HuH-7 (cell line): ENCODE results near the gene CTF1.
"Not testable (repeated sequence)": the region's sequence is repeated elsewhere in the genome, so short reads cannot be mapped to it uniquely, and the experiment has no call there.

Source experiments
- DNase-seq: peaks from one replicate; pipeline ENCODE4 v3.0.0; 2011; ENCODE audit warnings: low spot score

Gene CTF1

DNA sequence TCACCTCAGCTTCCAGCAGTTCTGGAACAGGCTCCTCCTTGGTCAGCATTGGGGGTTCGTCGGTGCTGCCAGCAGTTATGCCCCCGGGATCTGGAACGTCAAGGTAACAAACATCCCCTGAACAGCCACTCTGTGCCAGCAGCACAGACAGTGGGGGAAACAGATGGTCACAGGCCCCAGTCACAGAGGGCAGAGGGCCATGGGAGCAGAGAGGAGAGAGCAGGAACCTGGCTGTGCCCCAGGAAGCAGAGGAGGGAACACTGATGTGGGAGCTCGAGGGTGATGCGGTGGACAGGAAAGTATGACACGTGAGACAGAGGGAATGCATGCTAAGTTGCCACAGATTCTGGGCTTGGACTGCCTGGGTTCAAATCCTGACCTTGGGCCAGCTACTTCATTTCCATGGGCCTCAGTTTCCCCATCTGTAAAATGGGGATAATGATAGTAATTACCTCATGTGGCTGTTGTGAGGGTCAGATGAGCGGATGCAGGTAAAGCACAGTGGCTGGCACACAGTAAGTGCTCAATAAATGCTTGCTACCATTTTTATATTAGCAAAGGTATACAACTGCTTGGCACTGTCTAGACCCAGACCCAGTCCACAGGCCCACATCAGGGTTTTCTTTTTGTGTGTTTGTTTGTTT lies 7.4 kb upstream of the CTF1 start:
- DNase-seq: no peak

DNA sequence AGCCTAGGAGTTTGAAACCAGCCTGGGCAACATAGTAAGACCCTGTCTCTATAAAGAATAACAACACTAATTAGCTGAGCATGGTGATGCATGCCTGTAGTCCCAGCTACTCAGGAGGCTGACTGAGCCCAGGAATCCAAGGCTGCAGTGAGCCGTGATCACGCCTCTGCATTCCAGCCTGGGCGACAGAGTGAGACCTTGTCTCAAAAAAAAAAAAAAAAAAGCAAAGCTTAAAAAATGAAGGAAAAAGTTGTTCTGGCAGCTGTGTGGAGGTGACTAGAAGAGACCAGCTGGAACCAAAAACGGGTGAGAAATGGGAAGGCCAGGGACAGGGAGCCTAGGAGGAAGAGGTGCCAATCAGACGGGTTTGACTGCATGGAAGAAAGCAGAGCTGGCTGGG lies 6.7 kb upstream of the CTF1 start:
- no peak for DNase-seq

DNA sequence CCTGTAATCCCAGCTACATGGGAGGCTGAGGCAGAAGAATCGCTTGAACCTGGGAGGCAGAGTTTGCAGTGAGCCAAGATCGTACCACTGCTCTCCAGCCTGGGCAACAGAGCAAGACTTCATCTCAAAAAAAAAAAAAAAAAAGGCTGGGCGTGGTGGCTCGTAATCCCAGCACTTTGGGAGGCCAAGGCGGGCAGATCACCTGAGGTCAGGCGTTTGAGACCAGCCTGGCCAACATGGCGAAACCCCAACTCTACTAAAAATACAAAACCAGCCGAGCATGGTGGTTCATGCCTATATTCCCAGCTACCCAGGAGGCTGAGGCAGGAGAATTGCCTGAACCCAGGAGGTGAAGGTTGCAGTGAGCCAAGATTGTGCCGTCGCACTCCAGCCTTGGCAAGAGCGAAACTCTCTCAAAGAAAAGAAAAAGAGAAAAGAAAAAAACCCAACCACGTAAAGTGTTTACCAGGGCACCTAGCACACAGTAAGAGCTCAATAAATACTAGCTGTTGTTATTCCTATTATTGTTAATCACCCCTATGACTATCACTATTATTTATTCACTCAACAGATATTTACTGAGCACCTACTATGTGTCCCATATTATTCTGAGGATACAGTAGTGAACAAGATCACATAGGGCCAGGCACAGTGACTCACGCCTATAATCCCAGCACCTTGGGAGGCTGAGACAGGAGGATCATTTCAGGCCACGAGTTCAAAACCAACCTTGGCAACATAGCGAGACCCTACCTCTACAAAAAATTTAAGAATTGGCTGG lies 5.2 kb upstream of the CTF1 start:
- DNase-seq: not testable (repeated sequence)

DNA sequence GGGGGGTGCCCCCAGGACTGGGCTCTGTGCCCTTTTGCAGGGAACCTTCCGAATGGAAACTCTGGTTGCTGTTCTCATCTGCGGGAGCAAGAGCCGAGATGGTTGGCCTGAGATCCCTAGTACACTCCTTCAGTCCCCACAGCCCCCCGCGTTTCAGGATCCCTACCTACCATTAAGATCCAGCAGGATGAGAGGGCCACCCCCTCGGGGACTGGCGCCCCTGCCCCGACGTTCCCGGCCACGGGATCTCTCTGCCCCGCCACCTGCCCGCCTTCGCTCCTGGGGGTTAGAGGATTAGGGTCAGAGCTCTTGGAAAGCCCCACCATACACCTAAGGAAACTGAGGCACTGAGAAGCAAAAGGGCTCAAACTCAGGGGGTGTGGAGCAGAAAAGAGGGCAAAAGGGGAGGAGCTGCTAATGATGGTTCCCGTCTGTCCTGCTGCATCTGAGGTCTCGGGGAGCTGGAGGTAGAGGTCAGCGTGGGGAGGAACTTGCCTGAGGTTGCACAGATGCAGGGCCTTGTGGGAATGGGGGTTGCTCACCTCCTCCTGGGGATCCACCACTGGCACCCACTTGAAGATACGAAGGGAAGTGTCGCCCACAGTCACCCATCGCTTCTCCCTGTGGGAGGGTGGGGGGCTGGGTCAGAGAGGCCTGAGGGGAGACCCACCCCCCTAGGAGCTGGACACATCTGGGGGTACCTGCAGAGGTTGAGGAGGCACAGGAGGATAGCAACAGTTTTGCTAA lies 3.6 kb upstream of the CTF1 start:
- no peak for DNase-seq

DNA sequence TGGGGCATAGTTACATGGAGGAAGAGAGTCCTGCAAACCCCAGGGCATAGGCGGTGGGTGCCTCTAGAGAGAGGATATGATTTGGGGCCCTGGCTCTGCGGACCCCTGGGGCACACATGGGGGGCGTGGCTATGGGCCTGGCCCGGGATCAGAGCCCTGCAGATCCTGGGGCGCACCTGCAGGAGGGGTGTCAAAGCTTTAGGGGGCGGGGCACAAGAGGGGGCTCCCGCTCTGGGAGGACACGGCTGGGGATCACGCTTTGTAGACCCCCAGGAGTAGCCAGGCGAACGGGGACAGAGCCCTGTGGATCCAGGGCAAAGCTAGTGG lies 3.0 kb upstream of the CTF1 start:
- DNase-seq: no peak

DNA sequence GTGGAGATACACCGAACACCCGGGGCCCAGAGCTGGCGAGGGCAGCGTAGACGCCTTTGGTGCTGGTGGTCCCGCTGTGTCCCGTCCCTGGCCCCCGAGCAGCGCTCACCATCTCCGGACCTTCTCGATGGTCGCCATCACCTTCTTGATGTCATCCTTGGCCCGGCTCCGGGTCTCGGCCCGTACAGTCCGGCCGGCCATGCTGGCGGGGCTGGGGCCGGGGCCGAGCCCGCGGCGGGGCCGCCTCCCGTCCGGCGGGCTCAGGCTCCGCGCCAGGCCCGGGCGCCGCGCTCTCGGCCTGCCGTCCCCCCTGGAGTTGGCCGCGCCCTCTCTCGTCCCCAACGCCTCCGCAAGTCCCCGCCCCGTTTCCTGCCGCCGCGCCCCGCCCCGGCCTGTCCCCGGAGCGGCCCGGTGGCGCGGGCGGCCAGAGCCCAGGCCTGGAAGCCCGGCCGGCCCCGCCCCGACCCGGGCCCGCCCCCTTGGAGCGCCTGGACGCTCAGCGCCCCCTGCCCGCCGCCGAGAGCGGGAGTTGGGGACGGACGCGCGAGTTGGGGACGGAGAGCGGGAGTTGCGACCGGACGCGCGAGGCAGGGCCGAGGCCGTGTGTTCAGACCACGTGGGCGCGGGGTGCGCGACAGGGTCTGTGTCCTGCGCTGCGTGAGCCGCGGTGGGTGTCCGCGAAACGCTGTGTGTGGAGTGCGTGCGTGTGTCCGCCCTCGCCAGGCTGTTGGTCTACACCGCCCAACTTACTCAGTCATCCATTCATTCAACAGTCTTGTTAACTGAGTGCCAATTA lies 2.5 kb upstream of the CTF1 start, which contains the start of gene BCL7C:
Gene BCL7C (minus strand): TSS at position 334 of the 796 bp plus-strand sequence. CDS start 133 bp downstream, at position 201.
- peak; percentile 73 for DNase-seq

DNA sequence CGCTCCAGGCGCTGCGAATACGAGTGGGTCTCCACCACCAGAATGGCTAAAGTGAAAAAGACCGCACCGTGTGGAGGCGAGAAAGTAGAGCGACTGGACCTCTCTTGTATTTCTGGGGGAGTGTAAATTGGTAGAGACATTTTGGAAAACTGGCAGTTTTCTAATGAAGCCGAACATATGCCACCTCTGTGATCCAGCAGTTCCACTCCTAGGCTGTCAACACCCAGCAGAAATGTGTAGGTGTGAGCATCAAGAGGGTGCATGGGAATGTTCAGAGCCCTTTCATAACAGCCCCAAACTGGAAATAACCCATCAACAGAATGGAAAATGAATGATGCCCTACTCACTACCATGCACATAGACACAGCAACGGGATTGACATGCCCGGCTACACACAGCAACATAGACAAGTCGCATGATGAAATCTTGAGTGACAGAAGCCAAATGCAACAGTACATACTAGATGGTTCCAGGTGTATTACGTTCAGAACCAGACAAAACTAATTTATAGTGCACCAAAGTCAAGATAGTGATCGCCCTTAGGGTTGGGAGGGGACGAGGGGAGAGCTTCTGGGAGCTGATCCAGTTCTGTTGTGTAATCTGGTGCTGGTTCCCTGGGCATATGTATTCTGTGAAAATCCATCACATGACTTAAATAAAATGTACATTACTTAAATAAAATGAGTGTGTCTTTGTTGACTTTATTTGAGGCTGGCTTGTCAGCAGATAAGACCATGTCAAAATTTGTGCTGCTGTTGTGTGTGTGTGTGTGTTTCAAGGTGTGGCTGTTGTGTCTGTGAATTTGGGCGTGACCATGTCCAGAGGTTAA lies 1.7 kb upstream of the CTF1 start:
- DNase-seq: no peak

DNA sequence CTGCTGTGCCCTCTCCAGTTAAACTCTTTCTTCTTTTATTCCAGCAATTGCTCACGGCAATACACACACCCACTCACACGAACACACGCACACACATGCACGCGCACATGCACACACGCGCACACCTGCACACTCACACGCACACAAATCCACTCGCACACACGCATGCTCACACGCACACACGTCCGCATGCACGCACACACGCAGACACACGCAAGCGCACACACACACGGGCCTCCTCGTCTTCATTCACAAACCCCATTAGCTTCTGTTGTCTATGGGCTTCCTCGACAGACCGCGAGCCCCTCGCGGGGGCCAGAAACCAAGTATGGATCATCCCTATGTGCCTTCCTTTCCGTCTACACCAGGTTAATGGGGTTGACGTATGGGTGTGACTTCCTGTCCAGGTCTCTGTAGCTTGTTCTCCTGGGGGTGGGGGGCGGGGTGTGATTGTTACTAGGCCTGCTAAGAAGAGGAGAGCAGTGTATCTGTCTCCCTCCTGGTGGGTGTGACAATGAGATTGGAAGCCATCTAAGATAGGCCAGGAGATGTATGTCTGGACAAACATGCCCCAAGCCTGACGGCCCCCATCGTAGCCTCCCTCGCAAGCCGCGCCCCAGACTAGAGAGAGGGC lies 670 bp upstream of the CTF1 start:
- DNase-seq: no peak

DNA sequence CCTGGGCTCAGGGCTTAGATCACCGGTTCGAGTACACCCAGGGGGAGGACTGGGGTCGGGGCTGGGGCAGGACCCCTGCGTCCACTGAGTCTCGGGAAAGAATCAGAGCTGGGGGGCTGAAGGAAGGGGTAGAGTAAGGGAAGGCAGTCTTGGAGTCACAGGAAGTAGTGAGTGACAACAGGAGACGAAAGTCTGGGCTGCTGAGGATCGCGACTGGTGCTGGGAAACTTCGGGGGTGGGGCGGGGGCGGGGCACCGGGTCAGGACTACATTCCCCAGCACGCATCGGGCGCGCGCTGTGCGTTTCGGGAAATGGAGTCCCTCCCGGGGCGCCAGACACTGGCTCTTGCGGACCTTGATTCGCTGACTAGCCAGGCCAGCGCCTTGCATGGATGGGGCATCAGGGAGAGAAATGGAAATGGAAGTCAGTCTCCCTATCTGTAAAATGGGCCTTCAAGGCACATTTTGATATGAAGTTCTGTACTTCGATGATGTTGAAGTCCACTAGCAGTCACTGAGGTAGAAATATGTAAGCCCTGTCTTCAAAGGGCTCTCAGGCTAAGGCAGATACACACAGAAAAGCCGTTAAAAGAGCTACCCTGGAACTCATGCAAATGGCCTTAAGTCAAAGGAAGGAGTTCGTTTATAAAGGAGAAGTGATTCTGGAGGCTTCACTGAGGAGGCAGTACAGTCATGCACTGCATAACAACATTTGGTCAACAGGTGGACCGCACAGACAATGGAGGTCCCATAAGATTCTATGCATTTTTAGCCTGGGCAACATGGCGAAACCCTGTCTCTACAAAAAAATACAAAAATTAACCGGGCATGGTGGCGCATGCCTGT lies 697 bp downstream of the CTF1 start:
- peak; percentile 88 for DNase-seq

DNA sequence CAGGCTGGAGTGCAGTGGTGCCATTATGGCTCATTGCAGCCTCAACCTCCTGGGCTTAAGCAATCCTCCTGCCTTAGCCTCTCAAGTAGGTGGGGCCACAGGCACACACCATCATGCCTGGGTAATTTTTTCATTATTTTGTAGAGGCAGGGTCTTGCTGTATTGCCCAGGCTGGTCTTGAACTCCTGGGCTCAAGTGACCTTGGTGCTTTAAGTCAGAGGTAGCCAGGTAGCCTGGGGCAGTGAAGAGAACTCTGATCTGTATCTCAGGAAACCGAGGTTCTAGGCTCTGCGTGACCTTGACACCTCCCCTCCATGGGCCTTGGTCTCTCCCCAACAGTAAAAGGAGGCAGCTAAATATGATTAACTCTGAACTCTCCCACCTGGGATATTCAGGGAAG lies 3.4 kb downstream of the CTF1 start:
- DNase-seq: no peak

DNA sequence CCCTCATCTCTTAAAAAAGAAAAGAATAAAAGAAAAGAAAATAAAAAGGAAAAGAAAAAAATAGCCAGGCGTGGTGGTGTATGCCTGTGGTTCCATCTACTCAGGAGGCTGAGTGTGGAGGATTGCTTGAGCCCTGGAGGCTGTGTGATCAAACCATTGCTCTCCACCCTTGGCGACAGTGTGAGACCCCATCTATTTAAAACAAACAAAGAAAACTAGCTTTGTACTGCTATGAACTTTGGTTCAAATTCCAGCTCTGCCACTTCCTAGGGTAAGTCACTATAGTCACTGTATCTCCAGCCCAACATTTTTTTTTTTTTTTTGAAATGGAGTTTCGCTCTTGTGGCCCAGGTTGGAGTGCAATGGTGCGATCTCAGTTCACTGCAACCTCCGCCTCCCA lies 4.2 kb downstream of the CTF1 start:
- no peak for DNase-seq

DNA sequence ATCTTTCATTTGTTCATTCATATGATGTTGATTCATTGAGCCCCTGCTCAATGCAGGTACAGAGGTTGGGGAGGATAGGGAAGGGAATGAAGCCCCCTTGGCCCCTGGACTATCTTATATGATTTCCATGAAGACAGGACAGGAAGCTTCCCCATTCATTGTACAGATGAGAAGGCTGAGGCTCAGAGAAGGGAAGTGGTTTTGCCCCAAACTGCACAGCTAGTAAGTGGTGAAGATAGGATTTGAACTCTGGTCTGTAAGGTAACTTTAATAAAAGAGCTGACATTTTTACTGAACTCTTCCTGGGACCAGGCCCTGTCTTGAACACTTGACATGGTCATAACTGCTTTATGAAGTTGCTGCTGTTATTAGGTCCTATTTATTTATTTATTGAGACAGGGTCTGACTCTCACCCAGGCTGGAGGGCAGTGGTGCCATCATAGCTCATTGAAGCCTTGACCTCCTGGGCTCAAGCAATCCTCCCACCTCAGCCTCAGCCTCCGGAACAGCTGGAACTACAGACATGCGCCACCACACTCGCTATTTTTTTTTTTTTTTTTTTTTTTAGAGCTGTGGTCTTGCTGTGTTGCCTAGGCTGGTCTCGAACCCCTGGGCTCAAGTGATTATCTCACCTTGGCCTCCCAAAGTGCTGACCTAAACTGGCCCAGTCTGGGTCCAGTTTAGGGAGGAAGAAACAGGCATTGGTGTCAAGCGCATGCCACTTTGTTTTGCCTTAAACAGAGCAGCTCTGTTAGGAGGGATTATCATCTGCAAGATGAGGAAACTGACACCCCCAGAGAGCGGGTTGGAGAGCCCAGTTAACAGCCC lies 5.0 kb downstream of the CTF1 start:
- peak; percentile 28 for DNase-seq

DNA sequence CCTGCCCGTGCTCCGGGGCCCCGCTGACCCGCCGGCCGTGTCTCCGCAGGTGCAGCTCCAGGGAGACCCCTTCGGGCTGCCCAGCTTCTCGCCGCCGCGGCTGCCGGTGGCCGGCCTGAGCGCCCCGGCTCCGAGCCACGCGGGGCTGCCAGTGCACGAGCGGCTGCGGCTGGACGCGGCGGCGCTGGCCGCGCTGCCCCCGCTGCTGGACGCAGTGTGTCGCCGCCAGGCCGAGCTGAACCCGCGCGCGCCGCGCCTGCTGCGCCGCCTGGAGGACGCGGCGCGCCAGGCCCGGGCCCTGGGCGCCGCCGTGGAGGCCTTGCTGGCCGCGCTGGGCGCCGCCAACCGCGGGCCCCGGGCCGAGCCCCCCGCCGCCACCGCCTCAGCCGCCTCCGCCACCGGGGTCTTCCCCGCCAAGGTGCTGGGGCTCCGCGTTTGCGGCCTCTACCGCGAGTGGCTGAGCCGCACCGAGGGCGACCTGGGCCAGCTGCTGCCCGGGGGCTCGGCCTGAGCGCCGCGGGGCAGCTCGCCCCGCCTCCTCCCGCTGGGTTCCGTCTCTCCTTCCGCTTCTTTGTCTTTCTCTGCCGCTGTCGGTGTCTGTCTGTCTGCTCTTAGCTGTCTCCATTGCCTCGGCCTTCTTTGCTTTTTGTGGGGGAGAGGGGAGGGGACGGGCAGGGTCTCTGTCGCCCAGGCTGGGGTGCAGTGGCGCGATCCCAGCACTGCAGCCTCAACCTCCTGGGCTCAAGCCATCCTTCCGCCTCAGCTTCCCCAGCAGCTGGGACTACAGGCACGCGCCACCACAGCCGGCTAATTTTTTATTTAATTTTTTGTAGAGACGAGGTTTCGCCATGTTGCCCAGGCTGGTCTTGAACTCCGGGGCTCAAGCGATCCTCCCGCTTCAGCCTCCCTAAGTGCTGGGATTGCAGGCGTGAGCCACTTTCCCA lies 5.9 kb downstream of the CTF1 start:
- peak; percentile 74 for DNase-seq

DNA sequence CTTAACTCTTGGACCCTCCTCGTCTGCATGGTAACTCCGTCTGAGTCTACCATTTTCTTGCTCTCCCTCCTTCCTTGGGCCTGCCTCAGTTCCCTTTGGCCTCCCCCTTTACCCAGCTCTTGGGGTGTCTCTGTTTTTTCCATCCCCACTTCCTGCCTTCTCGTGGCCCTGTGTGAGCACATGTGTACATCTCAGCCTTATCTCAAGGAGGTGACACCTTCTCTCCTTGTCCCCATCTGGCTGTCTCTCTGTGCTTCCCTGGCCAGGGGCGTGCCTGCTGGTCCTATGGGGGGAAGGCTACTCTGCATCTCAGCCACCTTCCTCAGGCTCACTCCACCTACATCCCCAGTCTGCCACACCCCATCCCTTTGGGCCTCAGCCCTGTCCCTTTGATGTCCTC lies 6.6 kb downstream of the CTF1 start:
- no peak for DNase-seq

DNA sequence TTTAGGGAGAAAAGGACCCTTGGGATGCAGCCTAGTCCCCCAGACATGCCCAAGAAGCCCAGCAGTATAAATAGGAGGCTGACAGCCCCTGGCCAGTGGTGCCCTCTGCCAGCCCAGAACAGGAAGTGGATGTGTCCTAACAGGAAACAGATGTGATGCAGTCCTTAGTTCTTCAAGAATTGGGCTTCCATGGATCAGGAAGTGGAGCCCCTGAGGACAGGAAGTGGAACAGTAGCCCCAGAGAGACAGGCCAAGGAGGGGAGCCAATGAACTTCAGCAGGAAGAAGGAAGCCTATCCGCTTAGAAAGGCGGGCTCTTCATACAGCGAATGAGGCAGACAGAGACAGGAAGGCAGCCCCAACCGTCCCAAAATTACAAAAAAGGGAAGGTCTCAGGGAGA lies 7.2 kb downstream of the CTF1 start:
- DNase-seq: no peak

DNA sequence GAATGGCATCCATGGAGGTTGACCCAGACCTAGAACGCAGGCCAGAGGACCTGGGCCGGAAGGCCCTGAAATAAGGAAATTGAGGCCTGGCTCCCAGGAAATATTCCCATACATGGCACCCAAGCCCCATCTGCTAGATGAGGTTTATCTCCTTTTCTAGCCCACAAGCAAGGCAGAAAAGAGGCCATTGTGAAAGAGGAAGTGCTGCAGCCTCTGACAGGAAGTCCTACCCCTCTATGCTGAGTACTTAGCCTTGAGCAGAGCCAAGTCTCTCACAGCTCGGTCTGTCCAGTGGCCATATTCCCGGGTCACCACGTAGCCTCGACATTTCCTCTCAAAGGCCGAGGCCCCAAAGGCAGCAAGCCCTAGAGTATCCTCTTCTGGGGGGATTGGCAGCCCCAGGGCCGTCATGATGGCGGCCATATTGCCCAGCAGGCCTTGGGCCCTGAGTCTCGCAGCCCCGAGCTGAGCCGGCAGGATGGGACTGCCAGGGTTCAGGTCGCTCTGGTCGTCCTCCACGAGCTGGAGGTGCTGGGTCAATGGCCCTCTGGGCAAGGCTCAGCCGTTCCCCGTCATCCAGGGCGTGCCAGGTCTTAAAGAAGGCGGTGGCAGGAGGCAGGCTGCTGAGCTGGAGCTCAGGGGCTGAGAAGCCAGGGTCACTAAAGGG lies 7.8 kb downstream of the CTF1 start:
- DNase-seq: no peak

DNA sequence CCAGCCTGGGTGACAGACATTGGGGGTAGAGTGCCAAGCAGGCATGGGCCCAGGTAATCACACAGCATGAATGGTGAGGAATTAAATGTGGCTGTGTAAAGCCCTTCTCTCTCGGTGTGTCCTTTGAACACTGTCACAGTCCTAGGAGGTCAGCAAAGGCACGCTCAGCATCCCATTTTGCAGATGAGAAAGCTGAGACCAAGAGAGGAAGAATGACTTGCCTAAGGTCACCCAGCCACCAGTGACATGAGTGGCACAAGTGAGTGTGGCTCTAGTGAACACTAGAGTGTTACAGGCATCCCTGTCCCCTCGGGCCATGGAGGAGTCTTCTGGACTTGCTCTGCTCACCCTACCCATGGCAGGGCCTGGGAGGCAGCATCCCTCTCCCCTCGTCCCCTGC lies 10.7 kb downstream of the CTF1 start:
- DNase-seq: no peak
